Measurements from ENCODE around the gene DLG3. TPM values are rescaled to one million over a fixed set of nuclear protein-coding genes. Genes with fewer than 3 reads are reported as not detected.
A peak's percentile ranks its signal among the peaks of the same experiment; 100 is the strongest.

DLG3 gene
- total and polyA plus RNA-seq, 7 experiments from 2014 or later: 3.8 to 24.5 (median 4.4) TPM

DNA sequence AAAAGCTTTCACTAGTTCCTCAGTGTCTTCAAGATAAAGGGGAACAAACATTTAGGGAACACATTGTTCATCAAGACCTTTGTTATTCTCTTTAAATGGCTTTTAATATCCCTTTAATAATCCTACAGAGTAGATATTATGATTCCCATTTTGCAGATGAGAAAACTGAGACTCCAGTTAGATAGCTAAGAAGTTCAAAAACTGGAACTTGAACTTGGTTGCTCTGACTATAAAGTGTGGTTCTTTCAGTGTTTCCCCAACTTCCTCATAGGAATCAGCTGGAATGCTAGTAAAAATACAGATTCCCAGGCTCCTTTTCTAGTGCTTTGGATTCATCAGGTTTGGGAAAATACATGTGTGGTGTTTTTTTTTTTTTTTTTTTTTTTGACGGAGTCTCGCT lies 37.7 kb downstream of the DLG3 start:
- Histone ChIP-seq H3K9me3 (ENCODE audit: control insufficient read depth in 2 of 3, low read length in 3 of 3) (no peaks in the 10 kb centered on the region), H3K36me3 (ENCODE audit: control insufficient read depth in 2 of 3, insufficient read depth in 3 of 3, low read length in 3 of 3) (peaks cover 0 to 3% (median 0%) of the 10 kb centered on the region in 3 experiments), H3K4me3 (ENCODE audit: low read length) (no peak overlapping the region), H3K4me1 (ENCODE audit: control insufficient read depth in 2 of 2, insufficient read depth in 2 of 2, low read length in 2 of 2) (no peaks in the 10 kb centered on the region), H3K27ac (ENCODE audit: low read depth, low read length) (no peak overlapping the region), H3K27me3 (ENCODE audit: control insufficient read depth in 2 of 2, insufficient read depth in 2 of 2, low read length in 2 of 2) (no peaks in the 10 kb centered on the region)
- H3K4me1 Mint-ChIP-seq: peaks cover 0 to 2% (median 0%) of the 10 kb centered on the region in 7 donors
- no peaks in the 10 kb centered on the region for H3K27me3 Mint-ChIP-seq
- no peak overlapping the region for H3K4me3 Mint-ChIP-seq
- no peak overlapping the region for H3K27ac Mint-ChIP-seq
- CTCF ChIA-PET: no interaction called here
- intact Hi-C loops (cut with micrococcal nuclease): no loop called here
- peaks cover 0 to 20% (median 8%) of the 10 kb centered on the region in 5 donors for H3K36me3 Mint-ChIP-seq
- ATAC-seq (no peak), DNase-seq (no peak)
- POLR2A ChIA-PET: no interaction called here
- H3K9me3 Mint-ChIP-seq: no peaks in the 10 kb centered on the region

DNA sequence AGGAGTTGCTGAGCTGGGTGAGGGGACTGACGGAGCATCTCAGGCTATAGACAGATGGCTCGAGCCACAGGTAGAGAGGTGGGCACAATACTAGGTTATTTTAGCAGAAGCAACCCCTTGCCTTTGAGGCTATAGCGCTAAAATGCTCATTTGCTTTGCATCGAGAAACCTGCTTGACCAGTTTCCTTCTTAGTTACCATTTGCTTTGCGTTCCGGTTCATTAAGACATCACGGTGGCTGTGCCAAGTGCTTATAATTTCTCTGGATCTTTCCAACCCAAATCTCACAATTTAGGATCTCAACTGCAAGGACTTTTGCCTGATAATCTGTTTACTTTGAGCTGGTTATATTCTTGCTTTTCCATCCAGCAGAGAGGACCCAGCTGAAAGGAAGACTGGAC lies 40.8 kb downstream of the DLG3 start:
- ChIA-PET POLR2A (no interaction called here), CTCF (no interaction called here)
- no peaks in the 10 kb centered on the region for H3K4me1 ChIP-seq (ENCODE audit: control insufficient read depth in 2 of 2, insufficient read depth in 2 of 2, low read length in 2 of 2)
- H3K9me3 ChIP-seq (ENCODE audit: control insufficient read depth in 2 of 3, low read length in 3 of 3): no peaks in the 10 kb centered on the region
- H3K4me3 ChIP-seq (ENCODE audit: low read length): no peak overlapping the region
- no peak overlapping the region for H3K4me3 Mint-ChIP-seq
- DNase-seq (no peak), ATAC-seq (no peak)
- peaks cover 0 to 3% (median 0%) of the 10 kb centered on the region in 3 experiments for H3K36me3 ChIP-seq (ENCODE audit: control insufficient read depth in 2 of 3, insufficient read depth in 3 of 3, low read length in 3 of 3)
- intact Hi-C loops (cut with micrococcal nuclease): no loop called here
- H3K27ac ChIP-seq (ENCODE audit: low read depth, low read length): no peak overlapping the region
- no peaks in the 10 kb centered on the region for H3K9me3 Mint-ChIP-seq
- H3K4me1 Mint-ChIP-seq: no peaks in the 10 kb centered on the region
- peaks cover 0 to 23% (median 10%) of the 10 kb centered on the region in 5 donors for H3K36me3 Mint-ChIP-seq
- no peaks in the 10 kb centered on the region for H3K27me3 Mint-ChIP-seq
- H3K27me3 ChIP-seq (ENCODE audit: control insufficient read depth in 2 of 2, insufficient read depth in 2 of 2, low read length in 2 of 2): no peaks in the 10 kb centered on the region
- H3K27ac Mint-ChIP-seq: no peak overlapping the region

DNA sequence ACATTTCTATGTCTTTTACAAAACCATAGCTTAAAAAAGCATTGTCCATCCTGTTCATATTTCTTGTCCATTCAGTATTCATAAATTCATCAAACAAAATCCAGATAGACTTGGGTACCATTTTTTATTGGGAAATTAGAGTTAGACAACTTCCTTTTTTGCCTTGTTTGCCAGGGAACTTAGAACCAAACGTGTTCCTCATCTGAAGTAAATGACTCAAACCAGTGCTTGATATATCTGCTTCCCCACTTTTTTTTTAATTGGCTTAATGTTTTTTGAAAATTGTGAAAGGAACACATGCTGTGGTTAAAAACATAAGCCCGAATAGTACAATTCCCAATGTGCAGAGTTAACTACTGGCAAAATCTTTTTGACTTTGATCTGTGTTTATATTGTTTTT lies 44.2 kb downstream of the DLG3 start:
- H3K9me3 Mint-ChIP-seq: no peaks in the 10 kb centered on the region
- DNase-seq: no peak
- H3K4me1 ChIP-seq (ENCODE audit: control insufficient read depth in 2 of 2, insufficient read depth in 2 of 2, low read length in 2 of 2): no peaks in the 10 kb centered on the region
- ATAC-seq: no peak
- intact Hi-C loops (cut with micrococcal nuclease): no loop called here
- ChIA-PET POLR2A (no interaction called here), CTCF (no interaction called here)
- H3K27ac Mint-ChIP-seq: no peak overlapping the region
- H3K27ac ChIP-seq (ENCODE audit: low read depth, low read length): no peak overlapping the region
- no peak overlapping the region for H3K4me3 Mint-ChIP-seq
- no peaks in the 10 kb centered on the region for H3K9me3 ChIP-seq (ENCODE audit: control insufficient read depth in 2 of 3, low read length in 3 of 3)
- no peak overlapping the region for H3K4me3 ChIP-seq (ENCODE audit: low read length)
- H3K27me3 Mint-ChIP-seq: no peaks in the 10 kb centered on the region
- H3K27me3 ChIP-seq (ENCODE audit: control insufficient read depth in 2 of 2, insufficient read depth in 2 of 2, low read length in 2 of 2): no peaks in the 10 kb centered on the region
- peaks cover 4 to 27% (median 13%) of the 10 kb centered on the region in 5 donors for H3K36me3 Mint-ChIP-seq
- H3K36me3 ChIP-seq (ENCODE audit: control insufficient read depth in 2 of 3, insufficient read depth in 3 of 3, low read length in 3 of 3): peaks cover 0 to 3% (median 0%) of the 10 kb centered on the region in 3 experiments
- H3K4me1 Mint-ChIP-seq: peaks cover 0 to 14% (median 0%) of the 10 kb centered on the region in 7 donors

DNA sequence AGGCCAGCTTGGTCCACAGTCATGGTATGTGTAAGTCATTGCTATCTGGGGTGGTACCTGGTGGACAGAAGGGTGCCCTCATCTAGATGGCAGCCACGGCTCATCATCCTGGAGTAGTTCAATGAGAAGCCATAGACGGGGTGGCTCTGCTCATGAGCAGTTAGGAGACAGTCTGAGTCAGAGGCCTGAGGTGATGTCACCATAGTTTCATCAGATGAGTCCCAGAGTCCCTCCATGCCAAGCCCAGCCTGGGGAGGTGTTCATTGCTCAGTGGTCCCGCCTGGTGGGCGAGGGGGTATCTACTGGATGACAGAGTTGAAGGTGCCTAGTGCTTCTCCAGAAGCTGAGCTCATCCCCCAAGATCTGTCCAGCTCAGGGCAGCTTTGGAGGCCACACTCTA lies 49.8 kb downstream of the DLG3 start:
- Histone ChIP-seq H3K36me3 (ENCODE audit: control insufficient read depth in 2 of 3, insufficient read depth in 3 of 3, low read length in 3 of 3) (peaks cover 0 to 6% (median 0%) of the 10 kb centered on the region in 3 experiments), H3K4me3 (ENCODE audit: low read length) (no peak overlapping the region), H3K9me3 (ENCODE audit: control insufficient read depth in 2 of 3, low read length in 3 of 3) (no peaks in the 10 kb centered on the region), H3K27me3 (ENCODE audit: control insufficient read depth in 2 of 2, insufficient read depth in 2 of 2, low read length in 2 of 2) (no peaks in the 10 kb centered on the region), H3K4me1 (ENCODE audit: control insufficient read depth in 2 of 2, insufficient read depth in 2 of 2, low read length in 2 of 2) (no peaks in the 10 kb centered on the region), H3K27ac (ENCODE audit: low read depth, low read length) (no peak overlapping the region)
- intact Hi-C loops (cut with micrococcal nuclease): no loop called here
- H3K9me3 Mint-ChIP-seq: no peaks in the 10 kb centered on the region
- ATAC-seq (no peak), DNase-seq (no peak)
- peaks cover 4 to 34% (median 9%) of the 10 kb centered on the region in 5 donors for H3K36me3 Mint-ChIP-seq
- CTCF ChIA-PET: no interaction called here
- no peak overlapping the region for H3K4me3 Mint-ChIP-seq
- H3K4me1 Mint-ChIP-seq: peaks cover 0 to 16% (median 0%) of the 10 kb centered on the region in 7 donors
- no peak overlapping the region for H3K27ac Mint-ChIP-seq
- H3K27me3 Mint-ChIP-seq: no peaks in the 10 kb centered on the region
- POLR2A ChIA-PET: no interaction called here

DNA sequence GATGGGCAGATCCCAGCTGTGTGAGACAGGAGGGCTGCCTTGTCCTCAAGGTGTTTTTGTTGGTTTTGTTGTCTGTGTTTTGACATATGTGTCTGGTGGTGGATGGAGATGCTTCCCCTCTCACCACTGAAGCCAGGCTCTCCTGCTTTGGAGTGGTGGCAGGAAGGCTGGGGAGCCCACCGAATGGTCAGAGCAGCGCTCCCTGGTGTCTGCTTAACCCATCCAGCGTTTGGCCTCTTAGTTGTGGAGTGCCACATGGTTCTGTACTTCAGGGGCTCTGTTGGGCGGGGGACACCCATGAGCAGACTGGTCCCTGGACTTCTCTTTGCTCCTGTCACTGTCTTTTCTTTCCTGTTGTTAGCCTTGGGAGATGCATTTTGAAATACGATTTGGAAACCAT lies 51.9 kb downstream of the DLG3 start:
- H3K4me3 Mint-ChIP-seq: no peak overlapping the region
- H3K27me3 Mint-ChIP-seq: no peaks in the 10 kb centered on the region
- ChIA-PET POLR2A (no interaction called here), CTCF (no interaction called here)
- ATAC-seq (no peak), DNase-seq (no peak)
- H3K27ac ChIP-seq (ENCODE audit: low read depth, low read length): no peak overlapping the region
- no peaks in the 10 kb centered on the region for H3K9me3 ChIP-seq (ENCODE audit: control insufficient read depth in 2 of 3, low read length in 3 of 3)
- H3K36me3 Mint-ChIP-seq: peaks cover 0 to 25% (median 8%) of the 10 kb centered on the region in 5 donors
- H3K4me3 ChIP-seq (ENCODE audit: low read length): no peak overlapping the region
- H3K27me3 ChIP-seq (ENCODE audit: control insufficient read depth in 2 of 2, insufficient read depth in 2 of 2, low read length in 2 of 2): no peaks in the 10 kb centered on the region
- no peaks in the 10 kb centered on the region for H3K4me1 ChIP-seq (ENCODE audit: control insufficient read depth in 2 of 2, insufficient read depth in 2 of 2, low read length in 2 of 2)
- no peaks in the 10 kb centered on the region for H3K9me3 Mint-ChIP-seq
- intact Hi-C loops (cut with micrococcal nuclease): no loop called here
- H3K27ac Mint-ChIP-seq: peak overlapping the region in 1 of 9 donors; percentile 12
- H3K4me1 Mint-ChIP-seq: peaks cover 0 to 12% (median 0%) of the 10 kb centered on the region in 7 donors
- peaks cover 0 to 13% (median 0%) of the 10 kb centered on the region in 3 experiments for H3K36me3 ChIP-seq (ENCODE audit: control insufficient read depth in 2 of 3, insufficient read depth in 3 of 3, low read length in 3 of 3)

DNA sequence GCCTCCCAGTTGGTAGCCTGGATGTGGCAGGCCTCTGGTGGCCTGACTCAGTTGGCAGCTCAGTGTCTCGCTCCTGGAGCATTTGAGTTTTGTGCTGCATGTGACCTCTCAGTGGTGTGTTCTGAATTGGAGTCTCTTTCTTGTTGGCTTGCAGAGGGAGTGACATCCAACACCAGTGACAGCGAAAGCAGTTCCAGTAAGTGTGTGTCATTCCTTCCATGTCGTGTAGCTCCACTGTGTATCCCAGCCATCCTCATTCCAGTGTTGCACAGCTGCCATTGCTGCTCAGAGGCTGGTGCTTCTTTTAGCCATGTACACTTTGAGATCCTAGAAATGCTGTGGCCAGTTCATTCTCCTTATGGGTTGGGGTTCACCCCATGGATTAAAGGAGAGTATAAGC lies 52.4 kb downstream of the DLG3 start:
- DNase-seq (no peak), ATAC-seq (no peak)
- Mint-ChIP-seq H3K27me3 (no peaks in the 10 kb centered on the region), H3K36me3 (peaks cover 0 to 22% (median 8%) of the 10 kb centered on the region in 5 donors), H3K9me3 (no peaks in the 10 kb centered on the region), H3K4me1 (peaks cover 0 to 6% (median 0%) of the 10 kb centered on the region in 7 donors), H3K27ac (no peak overlapping the region), H3K4me3 (no peak overlapping the region)
- ChIA-PET CTCF (no interaction called here), POLR2A (no interaction called here)
- no peaks in the 10 kb centered on the region for H3K9me3 ChIP-seq (ENCODE audit: control insufficient read depth in 2 of 3, low read length in 3 of 3)
- intact Hi-C loops (cut with micrococcal nuclease): no loop called here
- peaks cover 0 to 13% (median 0%) of the 10 kb centered on the region in 3 experiments for H3K36me3 ChIP-seq (ENCODE audit: control insufficient read depth in 2 of 3, insufficient read depth in 3 of 3, low read length in 3 of 3)
- no peaks in the 10 kb centered on the region for H3K4me1 ChIP-seq (ENCODE audit: control insufficient read depth in 2 of 2, insufficient read depth in 2 of 2, low read length in 2 of 2)
- no peaks in the 10 kb centered on the region for H3K27me3 ChIP-seq (ENCODE audit: control insufficient read depth in 2 of 2, insufficient read depth in 2 of 2, low read length in 2 of 2)
- no peak overlapping the region for H3K27ac ChIP-seq (ENCODE audit: low read depth, low read length)
- no peak overlapping the region for H3K4me3 ChIP-seq (ENCODE audit: low read length)

DNA sequence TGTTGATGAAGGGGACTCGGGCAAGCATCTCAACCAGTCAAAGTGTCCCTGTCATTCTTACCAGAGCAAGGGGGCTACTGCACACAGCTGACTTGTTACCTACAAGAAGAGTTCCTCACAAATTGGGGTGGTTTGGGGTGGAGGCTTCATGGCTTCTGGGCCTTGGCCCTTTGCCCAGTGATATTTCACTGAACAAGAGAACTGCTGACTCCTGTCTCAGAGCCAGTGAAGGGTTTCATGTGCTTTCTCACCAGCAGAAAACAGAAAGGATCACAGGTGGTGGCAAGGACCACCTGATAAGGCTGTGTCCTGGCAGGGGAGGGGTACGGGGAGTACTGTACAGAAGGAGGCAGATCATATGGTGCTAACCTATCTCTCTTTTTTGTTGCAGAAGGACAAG lies 53.5 kb downstream of the DLG3 start:
- CTCF ChIA-PET: no interaction called here
- Mint-ChIP-seq H3K36me3 (peaks cover 0 to 16% (median 8%) of the 10 kb centered on the region in 5 donors), H3K4me1 (peaks cover 0 to 3% (median 0%) of the 10 kb centered on the region in 7 donors), H3K27ac (peak overlapping the region in 1 of 9 donors; percentile 38), H3K4me3 (no peak overlapping the region), H3K9me3 (no peaks in the 10 kb centered on the region), H3K27me3 (no peaks in the 10 kb centered on the region)
- Histone ChIP-seq H3K27me3 (ENCODE audit: control insufficient read depth in 2 of 2, insufficient read depth in 2 of 2, low read length in 2 of 2) (no peaks in the 10 kb centered on the region), H3K36me3 (ENCODE audit: control insufficient read depth in 2 of 3, insufficient read depth in 3 of 3, low read length in 3 of 3) (peaks cover 0 to 13% (median 0%) of the 10 kb centered on the region in 3 experiments), H3K27ac (ENCODE audit: low read depth, low read length) (no peak overlapping the region), H3K4me3 (ENCODE audit: low read length) (no peak overlapping the region), H3K4me1 (ENCODE audit: control insufficient read depth in 2 of 2, insufficient read depth in 2 of 2, low read length in 2 of 2) (no peaks in the 10 kb centered on the region), H3K9me3 (ENCODE audit: control insufficient read depth in 2 of 3, low read length in 3 of 3) (no peaks in the 10 kb centered on the region)
- no peak for ATAC-seq
- intact Hi-C loops (cut with micrococcal nuclease): no loop called here
- DNase-seq: no peak
- POLR2A ChIA-PET: no interaction called here

Measured in naive thymus-derived CD4-positive, alpha-beta T cell (primary cell).